MG63 (cell line): Measurements from ENCODE around the gene RNASET2. TPM values are rescaled to one million over a fixed set of nuclear protein-coding genes. Genes with fewer than 3 reads are reported as not detected.
A peak's percentile ranks its signal among the peaks of the same experiment; 100 is the strongest.

ENCODE experiments used
- DNase-seq: peaks from one replicate; pipeline ENCODE4 v3.0.0-alpha.2; 2020
- H3K27me3 ChIP-seq: fragments of 250-450 bp; sonication (Bioruptor Pico); 2 replicates; pipeline ENCODE4 v1.5.1; 2020; ENCODE audit warnings: mild to moderate bottlenecking, moderate library complexity
- H3K36me3 ChIP-seq: fragments of 250-450 bp; sonication (Bioruptor Pico); 2 replicates; pipeline ENCODE4 v1.5.1; 2020; ENCODE audit warnings: mild to moderate bottlenecking, moderate library complexity
- H3K4me3 ChIP-seq: fragments of 250-450 bp; sonication (Bioruptor Pico); 2 replicates; pipeline ENCODE4 v1.5.1; 2020; ENCODE audit warnings: mild to moderate bottlenecking, moderate library complexity
- H3K9me3 ChIP-seq: fragments of 250-450 bp; sonication (Bioruptor Pico); 2 replicates; pipeline ENCODE4 v1.5.1; 2020; ENCODE audit warnings: mild to moderate bottlenecking, moderate library complexity
- total RNA-seq: library from RNA; depleted of rRNA; stranded (reverse); fragments of >200 nt; shearing (Covaris generic); gene quantifications from 2 replicates; pipeline ENCODE4 v1.2.3, GENCODE V29; 2014; ENCODE audit warnings: low replicate concordance

The RNASET2 gene
- total RNA-seq, 1 experiment from 2014 or later = 32.1 TPM

DNA sequence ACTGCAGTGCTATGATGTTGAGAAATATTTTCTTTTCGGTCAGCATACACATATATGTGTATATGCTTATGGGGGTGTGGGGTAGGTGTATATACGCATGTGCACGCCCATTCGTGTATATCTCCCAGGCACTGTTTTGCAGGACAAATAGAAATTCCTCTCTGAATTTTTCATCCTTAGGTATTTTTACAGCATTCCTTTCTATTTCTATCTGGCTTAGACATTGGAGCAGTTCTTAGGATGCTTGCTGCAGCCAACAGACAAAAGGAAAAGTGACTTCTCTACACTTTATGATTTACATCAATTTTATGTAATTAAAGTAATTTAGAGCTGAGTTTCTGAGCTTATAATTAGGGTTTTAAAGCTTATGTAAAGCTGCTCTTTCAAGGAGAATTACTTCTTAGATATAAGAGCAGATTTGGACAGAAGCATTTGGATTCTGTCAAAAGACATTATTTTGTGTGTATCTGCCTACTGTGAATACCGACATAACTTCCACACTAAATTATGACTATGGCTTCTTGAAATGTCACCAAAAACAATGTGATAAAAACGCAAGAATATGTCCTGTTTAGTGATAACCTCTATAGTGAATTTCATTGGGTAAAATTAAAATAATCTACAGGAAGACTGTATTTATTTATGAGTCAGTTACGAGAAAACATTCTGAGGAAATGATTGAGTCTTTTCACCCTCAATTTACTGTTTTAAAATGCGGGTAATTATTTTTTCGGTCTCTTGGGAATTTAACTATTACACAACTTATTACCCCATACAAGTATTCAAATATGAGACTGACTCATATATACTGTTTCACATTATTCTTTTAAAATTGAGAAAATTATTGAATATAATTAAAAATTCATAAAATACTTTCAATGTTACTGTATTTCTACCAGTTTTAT, 21.5 kb upstream of the RNASET2 start:
- H3K9me3 ChIP-seq = no peaks in the 10 kb centered on the region
- no peak for DNase-seq
- H3K36me3 ChIP-seq = peaks cover 8% of the 10 kb centered on the region
- H3K27me3 ChIP-seq = no peaks in the 10 kb centered on the region
- no peak overlapping the region for H3K4me3 ChIP-seq

- no peak for DNase-seq
- no peaks in the 10 kb centered on the region for H3K27me3 ChIP-seq
- H3K36me3 ChIP-seq = peaks cover 8% of the 10 kb centered on the region; the same call in 1 of the 2 replicates
- H3K4me3 ChIP-seq = no peak overlapping the region
- H3K9me3 ChIP-seq = no peaks in the 10 kb centered on the region
Measured at GRCh38 chr6:166976636-166977035, 20.3 kb upstream of the RNASET2 start.

DNA sequence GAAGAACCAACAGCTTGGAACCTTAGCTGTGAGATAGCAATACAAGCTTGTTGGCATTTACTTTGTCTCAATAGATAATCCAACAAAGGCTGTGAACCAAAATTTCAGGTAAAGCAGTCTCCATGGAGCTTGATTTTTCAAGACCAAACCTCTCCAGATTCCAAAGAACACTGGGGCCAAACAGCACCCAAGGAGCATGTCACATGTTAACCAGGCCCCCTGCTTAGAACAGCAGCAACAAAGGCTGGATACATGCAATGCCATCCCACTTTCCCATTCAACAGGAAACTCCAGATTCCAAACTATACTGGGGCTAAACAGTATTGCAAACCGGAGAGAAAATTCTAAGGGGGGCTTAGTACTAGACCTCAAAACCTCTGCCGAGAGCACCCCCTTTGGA, 15.8 kb upstream of the RNASET2 start:
- no peak overlapping the region for H3K4me3 ChIP-seq

DNA sequence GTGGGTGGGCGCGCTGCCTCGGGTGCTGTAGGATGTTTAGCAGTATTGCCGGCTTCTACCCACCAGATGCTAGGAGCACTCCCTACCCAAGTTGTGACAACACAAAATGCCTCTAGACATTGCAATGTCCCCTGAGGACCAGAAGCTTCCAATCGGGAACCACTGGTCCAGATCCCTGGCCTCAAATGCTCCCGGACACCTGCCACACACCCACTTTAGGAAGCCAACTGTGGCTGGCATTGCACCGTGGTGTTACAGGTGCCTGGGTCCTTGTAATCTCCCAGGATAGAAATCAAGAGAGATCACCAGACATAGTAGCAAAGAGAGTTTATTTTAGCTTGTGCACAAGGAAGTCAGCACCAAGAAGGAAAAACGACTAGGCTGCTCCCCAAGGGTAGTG, 14.9 kb upstream of the RNASET2 start:
- Histone ChIP-seq H3K36me3 (no peaks in the 10 kb centered on the region), H3K9me3 (peaks cover 5% of the 10 kb centered on the region; the same call in 1 of the 2 replicates), H3K4me3 (no peak overlapping the region), H3K27me3 (no peaks in the 10 kb centered on the region)
- no peak for DNase-seq

More for the DNA sequence above, 15.8 kb upstream of the RNASET2 start:
- no peak for DNase-seq
- no peaks in the 10 kb centered on the region for H3K36me3 ChIP-seq
- peaks cover 2% of the 10 kb centered on the region; the same call in 1 of the 2 replicates for H3K9me3 ChIP-seq
- no peaks in the 10 kb centered on the region for H3K27me3 ChIP-seq

DNA sequence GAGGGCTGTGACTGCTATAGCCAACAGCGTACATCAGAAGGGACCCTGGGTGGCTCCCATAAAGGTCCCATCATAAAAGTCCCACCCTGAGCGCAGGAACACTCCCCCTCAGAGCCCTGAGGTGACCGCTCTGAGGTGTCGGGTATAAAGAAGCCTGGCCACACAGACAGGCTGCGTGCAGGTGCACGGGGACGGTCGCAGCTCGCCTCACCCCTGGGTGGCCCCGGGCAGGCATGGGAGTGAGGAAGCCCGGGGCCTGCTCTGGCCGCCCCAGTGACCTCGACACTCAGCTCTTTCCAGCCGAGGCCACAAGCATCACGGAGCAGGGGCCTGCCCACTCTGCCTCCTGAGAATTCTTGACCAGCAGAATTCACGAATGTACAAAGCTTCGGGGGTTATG, 14.4 kb upstream of the RNASET2 start:
- H3K9me3 ChIP-seq = peaks cover 5% of the 10 kb centered on the region; the same call in 1 of the 2 replicates
- no peaks in the 10 kb centered on the region for H3K36me3 ChIP-seq
- DNase-seq = no peak
- H3K27me3 ChIP-seq = no peaks in the 10 kb centered on the region
- no peak overlapping the region for H3K4me3 ChIP-seq

- H3K36me3 ChIP-seq = no peaks in the 10 kb centered on the region
- no peaks in the 10 kb centered on the region for H3K27me3 ChIP-seq
- H3K4me3 ChIP-seq = no peak overlapping the region
- H3K9me3 ChIP-seq = peaks cover 5% of the 10 kb centered on the region; the same call in 1 of the 2 replicates
- DNase-seq = no peak
Measured at GRCh38 chr6:166970091-166970490, 13.7 kb upstream of the RNASET2 start.

- H3K36me3 ChIP-seq = no peaks in the 10 kb centered on the region
- DNase-seq = no peak
- H3K9me3 ChIP-seq = peaks cover 5% of the 10 kb centered on the region; the same call in 1 of the 2 replicates
- H3K27me3 ChIP-seq = no peaks in the 10 kb centered on the region
- no peak overlapping the region for H3K4me3 ChIP-seq
Measured at GRCh38 chr6:166969390-166970002, 13.1 kb upstream of the RNASET2 start.

DNA sequence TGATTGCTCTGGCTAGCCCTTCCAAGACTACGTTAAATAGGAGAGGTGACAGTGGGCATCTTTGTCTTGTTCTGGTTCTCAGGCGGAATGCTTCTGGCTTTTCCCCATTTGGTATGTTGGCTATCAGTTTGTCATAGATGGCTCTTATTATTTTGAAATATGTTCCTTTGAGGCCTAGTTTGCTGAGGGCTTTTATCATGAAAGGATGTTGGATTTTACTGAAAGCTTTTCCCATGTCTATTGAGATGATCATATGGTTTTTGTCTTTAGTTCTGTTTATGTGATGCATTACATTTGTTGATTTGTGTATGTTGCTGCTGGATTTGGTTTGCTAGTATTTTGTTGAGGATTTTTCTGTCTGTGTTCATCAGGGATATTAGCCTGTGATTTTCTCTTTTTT, 9.9 kb upstream of the RNASET2 start:
- H3K36me3 ChIP-seq = no peaks in the 10 kb centered on the region
- peaks cover 7% of the 10 kb centered on the region; the same call in 1 of the 2 replicates for H3K9me3 ChIP-seq
- no peak overlapping the region for H3K4me3 ChIP-seq
- DNase-seq = no peak
- no peaks in the 10 kb centered on the region for H3K27me3 ChIP-seq

DNA sequence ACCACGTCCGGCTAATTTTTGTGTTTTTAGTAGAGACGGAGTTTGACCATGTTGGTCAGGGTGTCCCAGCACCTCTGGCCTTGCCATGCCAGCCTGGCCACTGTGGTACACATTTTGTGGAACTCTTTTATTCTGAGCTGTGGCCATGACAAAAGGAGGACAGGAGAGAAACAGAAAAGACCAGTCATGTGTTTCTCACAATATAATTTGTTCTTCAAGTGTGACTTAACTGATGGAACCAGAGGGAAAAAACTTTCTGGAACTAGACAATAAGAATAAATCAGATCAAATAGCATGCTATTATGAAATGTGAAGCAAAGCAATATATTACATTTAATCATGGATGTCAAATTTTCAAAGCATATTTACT, 4.2 kb upstream of the RNASET2 start:
- DNase-seq = no peak
- H3K9me3 ChIP-seq = peaks cover 2% of the 10 kb centered on the region; the same call in 1 of the 2 replicates

GRCh38 chr6:166959911-166960608, 3.7 kb upstream of the RNASET2 start:
- peak; percentile 10 for DNase-seq
- no peak overlapping the region for H3K4me3 ChIP-seq
- H3K9me3 ChIP-seq = peaks cover 2% of the 10 kb centered on the region; the same call in 1 of the 2 replicates
- no peaks in the 10 kb centered on the region for H3K27me3 ChIP-seq
- no peaks in the 10 kb centered on the region for H3K36me3 ChIP-seq

More for the DNA sequence above, 4.2 kb upstream of the RNASET2 start:
- Histone ChIP-seq H3K36me3 (no peaks in the 10 kb centered on the region), H3K4me3 (no peak overlapping the region), H3K27me3 (no peaks in the 10 kb centered on the region)

GRCh38 chr6:166958926-166959861, 2.8 kb upstream of the RNASET2 start:
- Histone ChIP-seq H3K9me3 (peaks cover 2% of the 10 kb centered on the region; the same call in 1 of the 2 replicates), H3K4me3 (no peak overlapping the region), H3K36me3 (no peaks in the 10 kb centered on the region), H3K27me3 (no peaks in the 10 kb centered on the region)
- DNase-seq = no peak

DNA sequence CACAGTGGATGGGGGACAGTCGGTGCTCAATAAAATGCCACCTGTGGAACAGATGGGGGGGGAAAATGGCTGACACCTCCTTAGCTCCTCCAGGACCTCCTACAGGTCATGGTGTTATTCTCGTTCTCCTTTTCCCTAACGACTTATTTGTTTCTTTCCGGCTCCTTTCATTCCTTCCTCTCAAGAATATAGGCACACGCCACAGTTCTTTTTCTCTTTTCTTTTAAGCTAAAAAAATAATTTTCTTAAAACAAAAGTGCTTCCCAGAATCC, 1.4 kb upstream of the RNASET2 start:
- Histone ChIP-seq H3K4me3 (no peak overlapping the region), H3K9me3 (no peaks in the 10 kb centered on the region), H3K27me3 (no peaks in the 10 kb centered on the region), H3K36me3 (no peaks in the 10 kb centered on the region)
- no peak for DNase-seq

DNA sequence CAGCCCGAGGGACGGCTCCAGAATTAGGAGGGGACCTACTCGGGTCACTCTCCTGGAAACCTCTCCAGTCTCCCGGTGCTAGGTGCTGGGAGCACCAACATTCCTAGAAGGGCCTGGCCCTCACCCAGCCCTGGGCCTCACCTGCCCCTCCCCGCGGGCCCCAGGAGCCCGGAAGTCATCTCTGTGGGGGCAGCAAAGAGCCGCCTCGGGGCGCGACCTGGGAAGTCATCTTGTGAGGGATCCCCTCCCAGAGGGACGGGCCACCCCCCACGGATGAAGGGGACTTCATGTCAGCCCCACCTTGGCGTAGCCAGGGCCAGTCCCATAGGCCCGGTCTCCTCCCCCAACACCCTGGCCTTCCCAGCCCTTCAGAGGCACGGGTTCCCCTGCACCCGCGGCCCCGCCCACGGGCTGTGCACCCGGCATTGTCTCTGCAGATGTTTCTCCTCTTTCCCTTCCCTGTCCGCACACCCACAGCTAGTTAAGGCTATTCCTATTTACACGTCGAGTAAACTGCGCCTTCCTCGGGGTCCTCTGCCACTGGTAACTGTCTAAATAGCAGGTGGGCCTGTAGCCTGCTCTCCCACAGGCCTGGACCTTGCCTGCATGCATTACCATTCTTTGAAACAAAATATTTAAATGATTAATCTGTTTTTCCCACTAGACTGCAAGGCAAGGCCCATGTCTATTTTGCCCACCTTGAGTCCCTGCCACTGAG, 896 bp upstream of the RNASET2 start:
- no peak for DNase-seq
- Histone ChIP-seq H3K9me3 (no peaks in the 10 kb centered on the region), H3K36me3 (no peaks in the 10 kb centered on the region), H3K4me3 (peak overlapping the region; percentile 80), H3K27me3 (no peaks in the 10 kb centered on the region)

- DNase-seq = peak; percentile 53
- H3K36me3 ChIP-seq = peaks cover 3% of the 10 kb centered on the region; the same call in 1 of the 2 replicates
- no peaks in the 10 kb centered on the region for H3K9me3 ChIP-seq
- no peaks in the 10 kb centered on the region for H3K27me3 ChIP-seq
- H3K4me3 ChIP-seq = peak overlapping the region; percentile 80
Measured at GRCh38 chr6:166955865-166956443, 396 bp downstream of the RNASET2 start.

- Histone ChIP-seq H3K27me3 (no peaks in the 10 kb centered on the region), H3K36me3 (peaks cover 3% of the 10 kb centered on the region; the same call in 1 of the 2 replicates), H3K4me3 (peak overlapping the region; percentile 80), H3K9me3 (no peaks in the 10 kb centered on the region)
- peak; percentile 6 for DNase-seq
Measured at GRCh38 chr6:166955121-166955864, 1.1 kb downstream of the RNASET2 start.
